Tibial nerve (tissue), 4 donors: Measurements from ENCODE around the gene KRTAP5-1. TPM values are rescaled to one million over a fixed set of nuclear protein-coding genes. Genes with fewer than 3 reads are reported as not detected.

ENCODE experiments used
- DNase-seq, 2 donors: peaks; one replicate each; pipeline ENCODE4 v3.0.0-alpha.2; 2019; ENCODE audit warnings: low spot score in 2 of 2
- H3K27ac ChIP-seq, 4 donors: fragments of 200-600 bp; sonication (generic) in 3 of 4; one replicate each; pipeline ENCODE4 v1.5.1; 2017 to 2019; ENCODE audit warnings: mild to moderate bottlenecking in 1 of 4
- H3K27me3 ChIP-seq, 2 donors: fragments of 200-600 bp; sonication (generic) in 1 of 2; one replicate each; pipeline versions ENCODE4 v1.5.1 to v1.6.0; 2017 to 2019
- H3K36me3 ChIP-seq, 3 donors: fragments of 200-600 bp; sonication (generic); one replicate each; pipeline ENCODE4 v1.5.1; 2018 to 2019
- H3K4me1 ChIP-seq, 4 donors: fragments of 200-600 bp; sonication (generic) in 3 of 4; one replicate each; pipeline ENCODE4 v1.5.1; 2017 to 2019
- H3K4me3 ChIP-seq, 4 donors: fragments of 200-600 bp; sonication (generic) in 3 of 4; one replicate each; pipeline ENCODE4 v1.5.1; 2017 to 2019; ENCODE audit warnings: mild to moderate bottlenecking in 1 of 4, moderate library complexity in 1 of 4
- H3K9me3 ChIP-seq, 4 donors: fragments of 200-600 bp; sonication (generic) in 3 of 4; one replicate each; pipeline ENCODE4 v1.5.1; 2017 to 2019
- CTCF ChIP-seq, 5 experiments: fragments of 200-600 bp in 3 of 5; fragments of 450-650 bp in 2 of 5; sonication (generic) in 3 of 5; IDR thresholded peaks; one replicate each; pipeline ENCODE4 v1.5.1; 2016 to 2019; ENCODE audit warnings: antibody characterized with exemption in 5 of 5, mild to moderate bottlenecking in 3 of 5, moderate library complexity in 2 of 5
- EP300 ChIP-seq, 2 donors: sonication (generic); formaldehyde crosslinking; IDR thresholded peaks; one replicate each; pipeline ENCODE4 v1.6.1; 2017; ENCODE audit warnings: antibody characterized with exemption in 2 of 2, mild to moderate bottlenecking in 1 of 2
- POLR2A ChIP-seq, 2 donors: fragments of 450-650 bp; IDR thresholded peaks; one replicate each; pipeline ENCODE4 v1.6.1; 2017; ENCODE audit warnings: antibody characterized with exemption in 2 of 2, mild to moderate bottlenecking in 2 of 2, moderate library complexity in 2 of 2
- WGBS, 2 donors: methylation state at CpG; one replicate each; pipeline ENCODE4 v1.1.5; 2018; 5-methylcytosine and 5-hydroxymethylcytosine counted together
- total RNA-seq, 4 donors: library from RNA; depleted of rRNA; stranded (reverse); fragments of >200 nt; gene quantifications; one replicate each; pipeline ENCODE4 v1.1.0, GENCODE V29; 2016

KRTAP5-1 gene
- total RNA-seq, 4 donors from 2014 or later, result not detected

DNA sequence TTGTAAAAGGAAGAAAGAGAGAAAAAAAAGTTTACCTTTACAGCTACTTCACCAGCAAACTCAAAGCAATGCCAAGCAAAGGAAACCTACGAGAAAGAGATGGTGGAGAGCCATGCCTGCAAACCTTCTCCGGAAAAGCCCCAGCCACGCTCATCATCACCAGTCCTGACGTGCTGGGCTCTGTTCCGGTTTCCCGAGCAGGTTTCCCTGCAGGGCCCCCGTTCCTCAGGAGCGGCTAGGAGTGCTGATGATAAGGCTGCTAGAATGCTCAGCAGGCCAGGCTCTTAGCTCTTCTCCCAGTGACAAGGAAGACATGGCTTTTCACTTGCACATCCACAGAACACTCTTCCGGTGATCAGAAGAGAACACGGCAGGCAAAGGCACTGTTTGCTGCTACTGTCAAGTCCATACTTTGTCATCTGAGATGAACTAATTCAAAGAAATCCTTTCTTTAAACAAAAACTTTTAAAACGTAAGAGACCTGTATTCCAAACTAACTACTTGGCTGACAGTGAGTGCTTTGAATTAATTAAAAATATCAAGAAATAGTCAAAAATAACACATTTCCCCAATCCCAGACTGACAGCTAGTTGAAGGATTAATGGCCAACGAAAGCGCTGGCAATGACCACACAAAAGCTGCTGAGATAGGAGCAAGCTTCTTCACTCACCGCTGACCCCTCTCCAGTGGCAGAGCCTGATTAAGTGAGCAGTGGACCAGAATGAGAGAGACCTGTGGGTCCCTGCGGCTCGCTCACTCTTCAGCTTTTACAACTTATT, 48.8 kb downstream of the KRTAP5-1 start:
- no peak overlapping the region for H3K4me3 ChIP-seq
- peak overlapping the region in 1 of 4 donors; percentile 78 for H3K27ac ChIP-seq
- DNase-seq, result no peak
- peaks cover 0 to 7% of the 10 kb centered on the region in 2 donors for H3K27me3 ChIP-seq
- H3K4me1 ChIP-seq, result peaks cover 0 to 64% (median 18%) of the 10 kb centered on the region in 4 donors
- TF ChIP-seq POLR2A (IDR thresholded peaks at IDR 0.05) (no peak), EP300 (IDR thresholded peaks at IDR 0.05) (no peak), CTCF (IDR thresholded peaks at IDR 0.05) (no peak)
- peaks cover 0 to 29% (median 8%) of the 10 kb centered on the region in 3 donors for H3K36me3 ChIP-seq
- WGBS, 2 donors, result 79 to 82% methylated on average over 16 of the region's 16 CpGs
- H3K9me3 ChIP-seq, result no peaks in the 10 kb centered on the region

- Histone ChIP-seq H3K4me3 (no peak overlapping the region), H3K9me3 (no peaks in the 10 kb centered on the region), H3K36me3 (peaks cover 0 to 29% (median 8%) of the 10 kb centered on the region in 3 donors), H3K27me3 (peaks cover 0 to 7% of the 10 kb centered on the region in 2 donors), H3K27ac (peak overlapping the region in 3 of 4 donors; percentile 46 to 78 (median 69)), H3K4me1 (peaks cover 0 to 66% (median 16%) of the 10 kb centered on the region in 4 donors)
- no peak for DNase-seq
- no peak for TF ChIP-seq CTCF (IDR thresholded peaks at IDR 0.05)
- TF ChIP-seq EP300 (IDR thresholded peaks at IDR 0.05), result peak in 1 of 2 donors; percentile 68
- TF ChIP-seq POLR2A (IDR thresholded peaks at IDR 0.05), result no peak
- 52 to 63% methylated on average over 14 of the region's 14 CpGs for WGBS, 2 donors
Observed at GRCh38 chr11:1534682-1535081, 50.4 kb downstream of the KRTAP5-1 start.

Other genes with a start within 250 kb of the KRTAP5-1 start
- gene BRSK2, start 195.3 kb downstream of the KRTAP5-1 start, total RNA-seq, result 1 to 10 TPM; 2.4 to 7.8 (median 4.6) TPM
- gene MOB2, start 98.5 kb downstream of the KRTAP5-1 start, total RNA-seq, result 10 to 100 TPM; 42.3 to 55.1 (median 46.9) TPM
- gene DUSP8, start 13.0 kb downstream of the KRTAP5-1 start, total RNA-seq, result 10 to 100 TPM in 1 of 4 donors, 1 to 10 TPM in 3; 1.9 to 10.8 (median 3.4) TPM
- gene KRTAP5-2, start 13.0 kb upstream of the KRTAP5-1 start, total RNA-seq, result not detected
- gene KRTAP5-3, start 23.2 kb upstream of the KRTAP5-1 start, total RNA-seq, result not detected
- not detected for gene KRTAP5-4, start 36.9 kb upstream of the KRTAP5-1 start, total RNA-seq
- gene KRTAP5-5, start 44.5 kb upstream of the KRTAP5-1 start, total RNA-seq, result not detected
- gene KRTAP5-6, start 111.9 kb upstream of the KRTAP5-1 start, total RNA-seq, result not detected
- 10 to 100 TPM in 2 of 4 donors, 1 to 10 TPM in 2; 5.9 to 54.9 (median 13.8) TPM for gene IFITM10, start 165.3 kb upstream of the KRTAP5-1 start, total RNA-seq
- gene CTSD, start 178.6 kb upstream of the KRTAP5-1 start, total RNA-seq, result 100 to 1,000 TPM; 385 to 583 (median 429) TPM
- 1 to 10 TPM in 2 of 4 donors, under 1 TPM in 1, not detected in 1; 0.39 to 4.2 (median 1.0) TPM for gene SYT8, start 249.7 kb upstream of the KRTAP5-1 start, total RNA-seq